Measurements from ENCODE around the gene AVPR2.

AVPR2 gene

DNA sequence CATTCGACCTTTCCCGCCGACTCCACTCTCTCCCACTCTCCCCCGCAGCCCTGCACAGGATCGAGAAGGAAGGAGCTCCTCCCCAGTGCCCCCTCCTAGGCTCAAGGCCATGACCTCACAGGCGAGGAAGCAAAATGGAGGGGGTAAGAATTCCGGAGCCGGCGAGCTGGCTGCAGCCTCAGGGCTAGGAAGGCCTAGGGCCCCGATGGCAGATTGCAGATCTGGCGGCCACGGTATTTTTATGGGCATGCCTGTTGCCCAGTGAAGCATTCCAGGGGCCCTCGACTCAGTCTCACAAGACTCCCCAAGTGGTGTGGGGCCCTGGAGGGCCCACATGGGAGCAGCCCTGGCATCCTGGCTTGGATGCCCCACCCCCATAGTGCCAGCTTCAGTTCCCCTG is 17.6 kb upstream of the AVPR2 start:
- Histone ChIP-seq H2AFZ (ENCODE audit: low read length, unreplicated experiment) (no peak overlapping the region), H3K27me3 (ENCODE audit: insufficient read depth, low read length) (peaks cover 37% of the 10 kb centered on the region; the same call in 1 of the 2 replicates), H3K4me1 (ENCODE audit: control insufficient read depth, insufficient read depth, low read length, unreplicated experiment) (peaks cover 3% of the 10 kb centered on the region), H3K79me2 (ENCODE audit: control insufficient read depth, insufficient read depth, low read length, unreplicated experiment) (no peaks in the 10 kb centered on the region), H3K36me3 (ENCODE audit: insufficient read depth, low read length) (no peaks in the 10 kb centered on the region), H3K4me3 (ENCODE audit: low read depth, low read length) (no peak overlapping the region), H3K27ac (ENCODE audit: low read depth, low read length) (no peak overlapping the region)

DNA sequence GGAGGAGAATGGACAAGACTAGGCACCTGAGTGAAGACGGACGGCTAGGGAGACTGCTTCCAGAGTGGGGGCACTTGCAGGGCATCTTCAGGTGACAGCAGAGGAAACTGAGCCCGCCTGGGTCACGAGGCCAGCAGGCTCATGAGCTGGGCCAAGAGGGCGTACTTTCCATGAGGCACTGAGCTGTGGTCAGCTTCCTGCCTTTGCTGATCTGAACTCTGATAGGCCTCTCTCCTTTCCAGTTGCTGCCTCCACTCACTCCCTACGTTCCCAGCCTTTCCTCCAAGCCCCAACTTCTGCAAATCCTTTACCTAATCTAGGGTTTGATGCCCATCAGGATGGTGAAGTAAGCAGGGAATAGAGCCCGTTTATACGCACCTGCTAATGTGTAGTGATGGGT is 17.1 kb upstream of the AVPR2 start:
- Histone ChIP-seq H3K27me3 (ENCODE audit: insufficient read depth, low read length) (peaks cover 37% of the 10 kb centered on the region; the same call in 1 of the 2 replicates), H3K4me3 (ENCODE audit: low read depth, low read length) (no peak overlapping the region), H3K79me2 (ENCODE audit: control insufficient read depth, insufficient read depth, low read length, unreplicated experiment) (no peaks in the 10 kb centered on the region), H2AFZ (ENCODE audit: low read length, unreplicated experiment) (no peak overlapping the region), H3K4me1 (ENCODE audit: control insufficient read depth, insufficient read depth, low read length, unreplicated experiment) (peaks cover under 1% of the 10 kb centered on the region), H3K36me3 (ENCODE audit: insufficient read depth, low read length) (no peaks in the 10 kb centered on the region), H3K27ac (ENCODE audit: low read depth, low read length) (no peak overlapping the region)

DNA sequence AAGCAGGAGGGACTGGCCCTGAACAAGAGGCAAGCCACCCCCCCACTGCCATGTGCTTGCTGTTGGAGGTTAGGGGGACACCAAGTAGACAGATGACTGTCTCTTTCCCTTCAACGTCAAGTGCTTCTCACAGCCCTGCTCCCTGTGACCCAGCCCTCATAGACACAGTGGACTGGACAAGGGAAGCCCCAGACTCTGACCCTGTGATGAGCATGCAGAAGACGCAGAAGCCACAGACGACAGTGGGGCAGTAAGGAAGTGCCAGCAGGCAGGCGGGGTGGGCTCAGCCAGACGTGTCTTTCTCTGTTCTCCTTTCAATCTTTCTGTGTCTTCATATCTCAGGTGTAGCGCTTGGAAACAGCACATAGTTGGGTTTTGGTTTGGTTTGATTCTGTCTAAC is 16.1 kb upstream of the AVPR2 start:
- Histone ChIP-seq H3K27ac (ENCODE audit: low read depth, low read length) (no peak overlapping the region), H3K4me3 (ENCODE audit: low read depth, low read length) (no peak overlapping the region), H3K27me3 (ENCODE audit: insufficient read depth, low read length) (peaks cover 37% of the 10 kb centered on the region; the same call in 1 of the 2 replicates), H2AFZ (ENCODE audit: low read length, unreplicated experiment) (no peak overlapping the region), H3K4me1 (ENCODE audit: control insufficient read depth, insufficient read depth, low read length, unreplicated experiment) (no peaks in the 10 kb centered on the region), H3K36me3 (ENCODE audit: insufficient read depth, low read length) (no peaks in the 10 kb centered on the region), H3K79me2 (ENCODE audit: control insufficient read depth, insufficient read depth, low read length, unreplicated experiment) (no peaks in the 10 kb centered on the region)

DNA sequence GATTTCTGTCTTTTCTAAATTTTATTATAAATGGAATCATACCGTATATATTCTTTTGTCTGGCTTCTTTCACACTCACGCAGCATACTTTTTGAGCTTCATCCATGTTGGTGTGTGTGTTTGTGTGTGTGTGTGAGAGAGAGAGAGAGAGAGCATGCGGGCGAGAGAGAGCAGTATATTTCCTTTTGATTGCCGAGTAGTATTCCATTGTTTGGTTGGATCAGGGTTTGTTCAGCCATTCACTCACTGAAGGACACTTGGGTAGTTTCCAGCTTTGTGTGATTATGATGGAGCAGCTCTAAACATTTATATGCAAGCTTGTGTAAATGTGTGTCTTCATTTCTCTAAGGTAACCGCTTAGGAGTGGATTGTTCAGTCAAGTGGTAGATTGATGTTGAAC is 15.3 kb upstream of the AVPR2 start:
- H3K27me3 ChIP-seq (ENCODE audit: insufficient read depth, low read length), result peaks cover 37% of the 10 kb centered on the region; the same call in 1 of the 2 replicates
- H3K4me1 ChIP-seq (ENCODE audit: control insufficient read depth, insufficient read depth, low read length, unreplicated experiment), result no peaks in the 10 kb centered on the region
- H3K79me2 ChIP-seq (ENCODE audit: control insufficient read depth, insufficient read depth, low read length, unreplicated experiment), result no peaks in the 10 kb centered on the region
- H3K36me3 ChIP-seq (ENCODE audit: insufficient read depth, low read length), result no peaks in the 10 kb centered on the region
- H3K27ac ChIP-seq (ENCODE audit: low read depth, low read length), result no peak overlapping the region
- no peak overlapping the region for H3K4me3 ChIP-seq (ENCODE audit: low read depth, low read length)
- H2AFZ ChIP-seq (ENCODE audit: low read length, unreplicated experiment), result no peak overlapping the region

DNA sequence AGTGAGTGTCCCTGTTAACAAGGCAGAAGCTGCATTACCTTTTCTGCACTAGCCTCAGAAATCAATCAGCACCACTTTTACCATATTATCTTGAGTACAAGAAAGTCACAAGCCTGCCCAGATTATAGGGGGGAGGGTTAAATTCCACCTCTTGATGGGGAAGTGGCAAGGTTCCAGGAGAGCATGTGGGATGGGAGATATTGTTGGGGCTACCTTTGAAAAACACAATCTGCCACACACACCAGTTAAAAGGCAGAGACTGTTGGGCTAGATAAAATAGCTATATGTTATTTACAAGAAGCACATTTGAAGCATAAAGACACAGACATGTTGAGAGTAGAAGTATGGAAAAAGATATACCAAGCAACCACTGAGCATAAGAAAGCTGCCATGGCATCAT is 6.6 kb upstream of the AVPR2 start:
- H3K27ac ChIP-seq (ENCODE audit: low read depth, low read length), result no peak overlapping the region
- H3K36me3 ChIP-seq (ENCODE audit: insufficient read depth, low read length), result no peaks in the 10 kb centered on the region
- no peak overlapping the region for H3K4me3 ChIP-seq (ENCODE audit: low read depth, low read length)
- H3K27me3 ChIP-seq (ENCODE audit: insufficient read depth, low read length), result peaks cover 9% of the 10 kb centered on the region; the same call in 1 of the 2 replicates
- peaks cover 16% of the 10 kb centered on the region for H3K4me1 ChIP-seq (ENCODE audit: control insufficient read depth, insufficient read depth, low read length, unreplicated experiment)
- no peak overlapping the region for H2AFZ ChIP-seq (ENCODE audit: low read length, unreplicated experiment)
- no peaks in the 10 kb centered on the region for H3K79me2 ChIP-seq (ENCODE audit: control insufficient read depth, insufficient read depth, low read length, unreplicated experiment)

DNA sequence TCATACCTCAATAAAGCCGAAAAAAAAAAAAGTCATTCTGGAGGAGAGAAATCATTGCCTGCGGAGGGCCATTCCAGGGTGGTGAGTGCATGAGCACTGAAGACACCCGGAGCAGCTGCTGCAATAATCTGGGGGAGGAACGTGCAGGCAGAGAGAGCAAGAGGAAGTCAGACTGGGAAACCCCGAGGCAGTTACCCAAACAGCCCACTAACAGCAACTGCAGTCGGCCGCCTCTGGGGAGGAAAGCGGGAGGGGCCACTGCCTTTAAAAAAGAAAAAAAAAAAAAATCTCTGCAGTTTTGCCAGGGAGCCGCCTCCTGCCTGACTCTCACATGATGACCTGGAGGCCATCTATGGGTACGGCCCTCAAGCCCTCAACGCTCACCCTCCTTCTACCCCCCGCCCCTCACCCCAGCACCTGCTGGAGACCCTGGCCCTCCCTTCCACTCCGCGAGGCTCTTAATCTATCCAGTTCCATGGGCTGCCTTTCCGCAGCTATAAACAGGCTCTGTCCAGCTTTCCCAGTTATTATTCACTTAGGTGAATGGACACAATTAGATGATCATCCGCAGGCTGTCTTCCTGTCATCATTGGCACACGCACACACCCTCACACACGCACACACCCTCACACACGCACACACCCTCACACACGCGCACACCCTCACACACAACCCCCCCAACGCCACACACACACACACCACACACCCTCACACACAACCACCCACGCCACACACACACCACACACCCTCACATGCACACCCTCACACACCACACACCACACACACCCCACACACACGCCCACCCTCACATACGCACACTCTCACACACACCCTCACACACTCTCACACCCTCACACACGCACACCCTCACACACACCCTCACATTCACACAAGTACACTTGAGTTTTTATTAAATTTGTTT is 3.4 kb upstream of the AVPR2 start:
- Histone ChIP-seq H2AFZ (ENCODE audit: low read length, unreplicated experiment) (no peak overlapping the region), H3K27ac (ENCODE audit: low read depth, low read length) (peak overlapping the region; percentile 37), H3K27me3 (ENCODE audit: insufficient read depth, low read length) (peaks cover 9% of the 10 kb centered on the region; the same call in 1 of the 2 replicates), H3K4me1 (ENCODE audit: control insufficient read depth, insufficient read depth, low read length, unreplicated experiment) (peaks cover 16% of the 10 kb centered on the region), H3K4me3 (ENCODE audit: low read depth, low read length) (no peak overlapping the region), H3K36me3 (ENCODE audit: insufficient read depth, low read length) (no peaks in the 10 kb centered on the region), H3K79me2 (ENCODE audit: control insufficient read depth, insufficient read depth, low read length, unreplicated experiment) (no peaks in the 10 kb centered on the region)

DNA sequence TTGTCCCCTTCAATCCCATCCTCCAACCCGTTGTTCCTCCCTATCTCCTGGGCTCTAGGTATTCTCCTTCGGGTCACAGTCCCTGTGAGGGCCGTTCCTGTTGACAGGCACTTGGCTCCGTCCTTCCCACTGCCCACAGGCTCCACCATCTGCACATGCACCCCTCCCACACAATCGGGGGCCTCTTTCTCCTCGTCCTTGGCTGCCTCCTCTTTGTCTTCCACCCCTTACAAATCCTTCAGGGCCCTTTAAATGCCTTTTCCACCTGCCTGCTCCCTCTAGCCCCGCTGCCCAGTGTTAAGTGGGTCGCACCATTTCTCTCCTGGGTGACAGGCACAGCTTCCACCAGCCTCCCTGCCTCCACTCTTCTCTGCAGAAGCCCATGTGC is 2.7 kb upstream of the AVPR2 start:
- Histone ChIP-seq H2AFZ (ENCODE audit: low read length, unreplicated experiment) (no peak overlapping the region), H3K4me1 (ENCODE audit: control insufficient read depth, insufficient read depth, low read length, unreplicated experiment) (peaks cover 16% of the 10 kb centered on the region), H3K27me3 (ENCODE audit: insufficient read depth, low read length) (peaks cover 9% of the 10 kb centered on the region; the same call in 1 of the 2 replicates), H3K79me2 (ENCODE audit: control insufficient read depth, insufficient read depth, low read length, unreplicated experiment) (no peaks in the 10 kb centered on the region), H3K36me3 (ENCODE audit: insufficient read depth, low read length) (no peaks in the 10 kb centered on the region), H3K4me3 (ENCODE audit: low read depth, low read length) (no peak overlapping the region), H3K27ac (ENCODE audit: low read depth, low read length) (no peak overlapping the region)

DNA sequence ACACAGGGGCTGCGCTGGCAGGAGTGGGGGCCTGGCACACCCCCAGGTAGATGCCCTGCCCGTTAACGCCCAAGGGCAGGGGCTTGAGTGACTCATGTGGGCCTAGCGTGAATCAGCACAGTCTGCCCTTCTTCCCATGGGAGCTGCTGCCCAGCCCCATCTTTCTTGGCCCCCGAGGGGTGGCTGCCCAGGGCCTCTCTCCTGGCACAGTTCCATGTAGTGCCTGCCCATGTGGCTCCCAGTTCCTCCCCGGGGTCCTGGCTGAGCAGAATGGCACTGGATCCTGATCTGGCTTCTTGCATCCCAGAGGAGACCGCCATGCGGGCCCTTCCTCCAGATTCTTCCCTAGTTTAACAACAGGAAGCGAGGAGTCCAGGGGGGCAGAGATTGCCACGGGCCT is 2.1 kb upstream of the AVPR2 start:
- Histone ChIP-seq H3K27ac (ENCODE audit: low read depth, low read length) (no peak overlapping the region), H3K27me3 (ENCODE audit: insufficient read depth, low read length) (peaks cover 9% of the 10 kb centered on the region; the same call in 1 of the 2 replicates), H2AFZ (ENCODE audit: low read length, unreplicated experiment) (no peak overlapping the region), H3K79me2 (ENCODE audit: control insufficient read depth, insufficient read depth, low read length, unreplicated experiment) (no peaks in the 10 kb centered on the region), H3K4me1 (ENCODE audit: control insufficient read depth, insufficient read depth, low read length, unreplicated experiment) (peaks cover 16% of the 10 kb centered on the region), H3K4me3 (ENCODE audit: low read depth, low read length) (no peak overlapping the region), H3K36me3 (ENCODE audit: insufficient read depth, low read length) (no peaks in the 10 kb centered on the region)

DNA sequence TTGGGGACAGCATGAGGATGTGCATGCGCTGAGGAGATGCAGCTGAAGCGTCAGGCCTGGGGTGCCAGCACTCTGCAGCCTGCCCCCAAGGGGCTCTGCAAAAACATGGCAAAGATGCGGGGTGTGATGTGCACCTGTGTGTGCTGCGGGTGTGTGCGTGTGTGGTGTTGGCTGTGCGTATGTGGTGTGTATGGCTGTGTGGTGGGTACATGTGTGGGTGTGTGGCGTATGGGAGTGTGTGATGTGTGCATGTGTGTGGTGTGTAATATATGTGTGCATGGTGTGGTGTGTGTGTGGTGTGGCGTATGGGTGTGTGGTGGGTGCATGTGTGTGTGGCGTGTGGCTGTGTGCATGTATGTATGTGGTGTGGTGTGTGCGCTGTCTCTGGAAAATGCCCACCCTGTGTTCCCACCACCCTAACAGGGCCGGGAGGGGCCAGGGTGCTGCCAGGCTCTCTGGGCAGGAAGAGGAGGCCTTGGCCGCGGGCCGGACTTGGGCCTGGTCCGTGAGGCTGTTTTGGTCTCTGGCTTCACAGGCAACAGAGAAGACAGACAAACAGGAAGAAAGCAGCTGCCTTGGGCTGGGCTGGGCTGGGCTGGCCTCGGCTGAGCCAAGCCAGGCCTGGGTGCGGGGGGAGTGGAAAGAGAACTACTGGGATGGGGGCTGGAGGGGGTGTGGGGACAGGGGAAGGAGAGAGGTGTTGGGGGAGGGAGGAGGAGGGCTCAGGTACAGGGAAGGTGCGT is 1.1 kb upstream of the AVPR2 start:
- H3K36me3 ChIP-seq (ENCODE audit: insufficient read depth, low read length), result no peaks in the 10 kb centered on the region
- no peak overlapping the region for H3K27ac ChIP-seq (ENCODE audit: low read depth, low read length)
- no peaks in the 10 kb centered on the region for H3K79me2 ChIP-seq (ENCODE audit: control insufficient read depth, insufficient read depth, low read length, unreplicated experiment)
- no peak overlapping the region for H2AFZ ChIP-seq (ENCODE audit: low read length, unreplicated experiment)
- H3K4me3 ChIP-seq (ENCODE audit: low read depth, low read length), result no peak overlapping the region
- peaks cover 16% of the 10 kb centered on the region for H3K4me1 ChIP-seq (ENCODE audit: control insufficient read depth, insufficient read depth, low read length, unreplicated experiment)
- peaks cover 3% of the 10 kb centered on the region; the same call in 1 of the 2 replicates for H3K27me3 ChIP-seq (ENCODE audit: insufficient read depth, low read length)

DNA sequence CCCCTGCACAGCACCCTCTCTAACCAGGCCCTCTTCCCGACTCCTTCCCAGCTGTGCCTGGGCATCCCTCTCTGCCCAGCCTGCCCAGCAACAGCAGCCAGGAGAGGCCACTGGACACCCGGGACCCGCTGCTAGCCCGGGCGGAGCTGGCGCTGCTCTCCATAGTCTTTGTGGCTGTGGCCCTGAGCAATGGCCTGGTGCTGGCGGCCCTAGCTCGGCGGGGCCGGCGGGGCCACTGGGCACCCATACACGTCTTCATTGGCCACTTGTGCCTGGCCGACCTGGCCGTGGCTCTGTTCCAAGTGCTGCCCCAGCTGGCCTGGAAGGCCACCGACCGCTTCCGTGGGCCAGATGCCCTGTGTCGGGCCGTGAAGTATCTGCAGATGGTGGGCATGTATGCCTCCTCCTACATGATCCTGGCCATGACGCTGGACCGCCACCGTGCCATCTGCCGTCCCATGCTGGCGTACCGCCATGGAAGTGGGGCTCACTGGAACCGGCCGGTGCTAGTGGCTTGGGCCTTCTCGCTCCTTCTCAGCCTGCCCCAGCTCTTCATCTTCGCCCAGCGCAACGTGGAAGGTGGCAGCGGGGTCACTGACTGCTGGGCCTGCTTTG is 1.1 kb downstream of the AVPR2 start:
- Histone ChIP-seq H3K79me2 (ENCODE audit: control insufficient read depth, insufficient read depth, low read length, unreplicated experiment) (no peaks in the 10 kb centered on the region), H3K27me3 (ENCODE audit: insufficient read depth, low read length) (no peaks in the 10 kb centered on the region), H2AFZ (ENCODE audit: low read length, unreplicated experiment) (no peak overlapping the region), H3K27ac (ENCODE audit: low read depth, low read length) (no peak overlapping the region), H3K4me3 (ENCODE audit: low read depth, low read length) (no peak overlapping the region), H3K36me3 (ENCODE audit: insufficient read depth, low read length) (no peaks in the 10 kb centered on the region), H3K4me1 (ENCODE audit: control insufficient read depth, insufficient read depth, low read length, unreplicated experiment) (peaks cover 16% of the 10 kb centered on the region)
